ENCODE measurements around the gene SNRNP27. TPM values are rescaled to one million over a fixed set of nuclear protein-coding genes. Genes with fewer than 3 reads are reported as not detected.

SNRNP27 gene
- total and polyA plus RNA-seq, 9 of the 15 experiments (the other 6 are each of a cell fraction or from before 2014, with no cell fraction given), result 29.2 to 102 (median 65.7) TPM

GRCh38 chr2:69934614-69934908 lies 40.8 kb downstream of the SNRNP27 start (continued):
- TF ChIP-seq ZSCAN29 (IDR thresholded peaks at IDR 0.05), result no peak
- TF ChIP-seq HLTF (IDR thresholded peaks at IDR 0.05), result no peak
- no peak for TF ChIP-seq ZBTB33 (CRISPR knock-in tag; IDR thresholded peaks at IDR 0.05)
- no peak for TF ChIP-seq SMAD1 (IDR thresholded peaks at IDR 0.05; ENCODE audit: low read depth, low read length, partially characterized antibody)
- TF ChIP-seq SIRT6 (IDR thresholded peaks at IDR 0.05; ENCODE audit: low read depth, low read length), result no peak
- TF ChIP-seq SIX5 (IDR thresholded peaks at IDR 0.05; ENCODE audit: borderline replicate concordance in 1 of 2, insufficient read depth in 1 of 2, low read depth in 1 of 2, low read length in 2 of 2), result no peak
- TF ChIP-seq GATAD2B (IDR thresholded peaks at IDR 0.05; ENCODE audit: borderline replicate concordance), result no peak; the same call in 1 of the 2 replicates
- TF ChIP-seq ARID3B (CRISPR knock-in tag; IDR thresholded peaks at IDR 0.05; ENCODE audit: borderline replicate concordance), result no peak
- TF ChIP-seq RNF2 (IDR thresholded peaks at IDR 0.05), result no peak
- no peak for TF ChIP-seq OTX1 (CRISPR knock-in tag; IDR thresholded peaks at IDR 0.05)
- TF ChIP-seq ETS1 (conservative IDR thresholded peaks at IDR 0.05; ENCODE audit: control insufficient read depth, low read depth, low read length), result no peak
- TF ChIP-seq CREB1 (IDR thresholded peaks at IDR 0.05), result no peak
- 0 out of 2 replicates have a peak, but pooled peaks have one; percentile 5 for TF ChIP-seq CREB1 (CRISPR knock-in tag; IDR thresholded peaks at IDR 0.05)
- TF ChIP-seq ETS2 (tag; IDR thresholded peaks at IDR 0.05; ENCODE audit: borderline replicate concordance, poor library complexity, severe bottlenecking), result no peak
- TF ChIP-seq NRF1 (conservative IDR thresholded peaks at IDR 0.05 in 1 of 2, IDR thresholded peaks at IDR 0.05 in 1 of 2), result no peak
- TF ChIP-seq ZNF77 (CRISPR knock-in tag; IDR thresholded peaks at IDR 0.05), result no peak
- TF ChIP-seq ZKSCAN3 (CRISPR knock-in tag; IDR thresholded peaks at IDR 0.05), result no peak
- peak; percentile 10; the same call in 1 of the 2 replicates for TF ChIP-seq DPF2 (IDR thresholded peaks at IDR 0.05)
- no peak for TF ChIP-seq POLR2AphosphoS2 (IDR thresholded peaks at IDR 0.05; ENCODE audit: low read length)
- TF ChIP-seq USF2 (CRISPR knock-in tag; IDR thresholded peaks at IDR 0.05), result no peak
- peak; percentile 7; the same call in 1 of the 2 replicates for TF ChIP-seq FOXJ2 (tag; IDR thresholded peaks at IDR 0.05)
- no peak for TF ChIP-seq PKNOX1 (IDR thresholded peaks at IDR 0.05)
- TF ChIP-seq ZNF274 (IDR thresholded peaks at IDR 0.05; ENCODE audit: borderline replicate concordance, low read depth, low read length), result no peak
- TF ChIP-seq LEF1 (IDR thresholded peaks at IDR 0.05), result peak; percentile 4; the same call in 1 of the 2 replicates
